K562 (cell line): ENCODE data around the gene HRNR. TPM values are rescaled to one million over a fixed set of nuclear protein-coding genes. Genes with fewer than 3 reads are reported as not detected.

Source experiments
- ATAC-seq: fragments of 200-7000 bp; cut with Tn5 transposase; 3 replicates; pipeline ENCODE4 v1.9.1; 2020; ENCODE audit warnings: moderate library complexity
- BruUV-seq: library from RNA; stranded (reverse); fragments of 400-500 nt; replicated peaks from 2 replicates; lab custom pipeline; 2021; lab: Mats Ljungman, UMichigan
- CTCF ChIA-PET: fragments of 300-600 bp; formaldehyde crosslinking; extraction: SDS; loops from one replicate; lab custom pipeline; 2021; ENCODE audit warnings: low intra/inter-chr PET ratio; lab: Yijun Ruan, JAX
- POLR2A ChIA-PET: fragments of 300-600, 350-650 bp; sonication (Branson Sonifier 250); formaldehyde crosslinking; extraction: SDS; loops from one replicate; lab custom pipeline; 2021; ENCODE audit warnings: antibody characterized with exemption, inconsistent platforms; lab: Yijun Ruan, JAX
- DNase-seq, 4 experiments: peaks; one replicate each; pipeline versions ENCODE4 v3.0.0 to v3.0.0-alpha.2; 2011 to 2018; ENCODE audit warnings: low spot score in 3 of 4, mixed read lengths in 3 of 4; ENCODE audit errors: extremely low read depth in 1 of 4
- FAIRE-seq: peaks from 2 replicates; lab custom pipeline; 2011; peaks lifted over from hg19 to GRCh38; lab: Jason Lieb, UNC
- H2AFZ ChIP-seq: 2 replicates; pipeline ENCODE4 v1.6.0; 2011; ENCODE audit warnings: low read depth, low read length, control low read depth, inconsistent platforms
- H3K27ac ChIP-seq: fragments of 200-600 bp; 3 replicates; pipeline ENCODE4 v1.8.0; 2011; ENCODE audit warnings: low read depth, mild to moderate bottlenecking, control low read depth, inconsistent platforms, low read length, moderate library complexity, mixed read lengths; ENCODE audit errors: extremely low read depth
- H3K27me3 ChIP-seq, 2 experiments: fragments of 300-600 bp in 1 of 2; 2 replicates in 1 of 2; 3 replicates in 1 of 2; pipeline versions ENCODE4 v1.6.0 to v1.8.0; 2011; ENCODE audit warnings: inconsistent platforms in 2 of 2, low read length in 2 of 2, mild to moderate bottlenecking in 1 of 2, mixed read lengths in 1 of 2, moderate library complexity in 1 of 2; ENCODE audit not compliant: control insufficient read depth in 2 of 2, insufficient read depth in 2 of 2
- H3K36me3 ChIP-seq: fragments of 300-600 bp; 3 replicates; pipeline ENCODE4 v1.8.0; 2011; ENCODE audit warnings: mild to moderate bottlenecking, low read length, inconsistent platforms; ENCODE audit not compliant: control insufficient read depth, insufficient read depth
- H3K4me1 ChIP-seq, 2 experiments: fragments of 200-600 bp in 1 of 2; replicated peaks in 1 of 2; 2 replicates in 1 of 2; 3 replicates in 1 of 2; pipeline versions ENCODE4 v1.5.1 to v1.8.0; 2011; ENCODE audit warnings: inconsistent platforms in 2 of 2, low read length in 2 of 2, mild to moderate bottlenecking in 1 of 2, mixed read lengths in 1 of 2, moderate library complexity in 1 of 2; ENCODE audit not compliant: control insufficient read depth in 2 of 2, insufficient read depth in 2 of 2
- H3K4me2 ChIP-seq: 2 replicates; pipeline ENCODE4 v1.6.1; 2011; ENCODE audit warnings: low read length, control low read depth, inconsistent platforms, mixed read lengths; ENCODE audit not compliant: insufficient read depth
- H3K4me3 ChIP-seq: fragments of 200-600 bp; sonication (generic), shearing (Covaris generic); 2 replicates; pipeline ENCODE4 v1.5.1; 2016; ENCODE audit warnings: control low read depth, inconsistent platforms
- H3K79me2 ChIP-seq: fragments of 200-600 bp; 3 replicates; pipeline ENCODE4 v1.8.0; 2011; ENCODE audit warnings: low read length, inconsistent platforms; ENCODE audit not compliant: control insufficient read depth, insufficient read depth
- H3K9ac ChIP-seq, 2 experiments: 2 replicates each; pipeline versions ENCODE4 v1.6.0 to v1.6.1; 2011; ENCODE audit warnings: low read depth in 2 of 2, low read length in 2 of 2, control low read depth in 1 of 2, inconsistent platforms in 1 of 2, mild to moderate bottlenecking in 1 of 2, mixed read lengths in 1 of 2; ENCODE audit not compliant: insufficient read depth in 1 of 2
- H3K9me1 ChIP-seq: one replicate; pipeline ENCODE4 v1.6.0; 2011; ENCODE audit warnings: inconsistent platforms, mild to moderate bottlenecking, low read length, moderate library complexity; ENCODE audit not compliant: control insufficient read depth, insufficient read depth
- H3K9me3 ChIP-seq: replicated peaks from 2 replicates; pipeline ENCODE4 v1.5.1; 2011; ENCODE audit warnings: low read depth, low read length, inconsistent platforms; ENCODE audit not compliant: control insufficient read depth, insufficient read depth
- H4K20me1 ChIP-seq: replicated peaks from 2 replicates; pipeline ENCODE4 v1.6.1; 2011; ENCODE audit warnings: low read length, inconsistent platforms, mixed read lengths; ENCODE audit not compliant: control insufficient read depth, insufficient read depth
- CBX3 ChIP-seq, 2 experiments: IDR thresholded peaks; 1 replicate in 1 of 2; 2 replicates in 1 of 2; pipeline ENCODE4 v1.6.1; 2012; ENCODE audit warnings: inconsistent platforms in 2 of 2, low read length in 2 of 2, borderline replicate concordance in 1 of 2, control low read depth in 1 of 2
- DACH1 ChIP-seq: fragments of 450-650 bp; IDR thresholded peaks from 2 replicates; pipeline ENCODE4 v1.6.1; 2018; ENCODE audit not compliant: partially characterized antibody
- GTF2F1 ChIP-seq: IDR thresholded peaks from 2 replicates; pipeline ENCODE4 v1.6.1; 2011; ENCODE audit warnings: low read depth, low read length, improper control_type of control experiment
- POLR2A ChIP-seq: fragments of 450-650 bp; conservative IDR thresholded peaks from 2 replicates; pipeline ENCODE4 v1.6.1; 2016
- POLR2G ChIP-seq: fragments of 200-400 bp; formaldehyde crosslinking; IDR thresholded peaks from 2 replicates; pipeline ENCODE4 v1.6.1; 2017; ENCODE audit warnings: low read depth, mild to moderate bottlenecking, antibody characterized with exemption, low read length, moderate library complexity
- RBM17 ChIP-seq: fragments of 200-400 bp; formaldehyde crosslinking; IDR thresholded peaks from 2 replicates; pipeline ENCODE4 v1.6.1; 2017; ENCODE audit warnings: low read depth, mild to moderate bottlenecking, low read length, borderline replicate concordance
- SIRT6 ChIP-seq: IDR thresholded peaks from one replicate; pipeline ENCODE4 v1.6.1; 2012; ENCODE audit warnings: low read depth, mild to moderate bottlenecking, control low read depth, inconsistent platforms, low read length, moderate library complexity
- SNIP1 ChIP-seq: fragments of 450-650 bp; IDR thresholded peaks from 2 replicates; pipeline ENCODE4 v1.7.1; 2017; ENCODE audit warnings: low read depth, mild to moderate bottlenecking
- XRCC4 ChIP-seq: IDR thresholded peaks from one replicate; pipeline ENCODE4 v1.6.1; 2011; ENCODE audit not compliant: insufficient read depth, insufficient read length; ENCODE audit errors: extremely low read depth
- ZNF274 ChIP-seq: IDR thresholded peaks from 2 replicates; pipeline ENCODE4 v1.6.1; 2011; ENCODE audit warnings: low read depth, mild to moderate bottlenecking, low read length, moderate library complexity, borderline replicate concordance
- in situ Hi-C: fragments of 300-500 bp; cut with MboI; formaldehyde crosslinking; loops from 4 replicates; pipeline ENCODE4 v1.15.0; 2018; ENCODE audit warnings: inconsistent platforms, mixed read lengths
- intact Hi-C: fragments of 100-400 bp; cut with micrococcal nuclease; formaldehyde crosslinking; loops from 2 replicates; pipeline ENCODE4 v1.14.2; 2022
- polyA plus RNA-seq, 8 experiments: library from polyadenylated mRNA; depleted of rRNA in 4 of 8; stranded (reverse) in 5 of 8; unstranded in 3 of 8; fragments of >200 nt; fragmentation: Nextera tagmentation in 2 of 8; fragmentation: Illumina TruSeq in 1 of 8; extraction: Ambion mirVana in 2 of 8; extraction: Trizol in 1 of 8; gene quantifications; 2 replicates each; pipeline versions ENCODE4 v1.2.1 to v1.2.3, GENCODE V29; 2011 to 2014; ENCODE audit warnings: inconsistent platforms in 1 of 8, missing spikeins in 1 of 8
- total RNA-seq, 7 experiments: library from RNA; depleted of rRNA in 6 of 7; stranded (reverse); fragments of >200 nt in 6 of 7; fragmentation: Illumina TruSeq in 2 of 7; extraction: Trizol in 2 of 7; gene quantifications; 2 replicates each; pipeline versions ENCODE4 v1.2.1 to v1.2.3, GENCODE V29; 2011 to 2021; ENCODE audit warnings: low replicate concordance in 1 of 7
- TF ChIP-seq, protein P1 (sequence below): fragments of 250-450 bp; sonication (Bioruptor Pico); IDR thresholded peaks from 2 replicates; pipeline ENCODE4 v1.5.0; 2021

The HRNR gene
- total and polyA plus RNA-seq, 9 of the 15 experiments (the other 6 are each of a cell fraction or from before 2014, with no cell fraction given): not detected

DNA sequence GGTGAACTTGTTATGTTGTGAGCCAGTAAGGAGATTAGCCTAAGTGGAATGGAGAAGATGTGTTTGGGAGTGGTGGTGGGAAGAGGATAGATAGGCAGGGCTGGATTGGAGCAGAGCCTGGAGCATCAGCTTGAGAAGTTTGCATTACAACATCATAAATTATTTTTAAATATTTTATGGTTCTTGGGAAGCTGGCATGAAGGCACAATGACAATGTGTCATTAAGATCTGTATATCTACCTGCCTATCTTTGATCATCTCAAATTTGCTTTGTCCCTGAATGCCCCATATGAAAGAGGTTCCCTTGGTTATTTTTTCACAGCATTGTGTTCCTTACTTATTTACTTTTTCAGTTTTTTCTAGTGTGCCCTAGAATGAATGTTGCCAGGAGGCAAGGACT, 32.3 kb downstream of the HRNR start:
- intact Hi-C loops (no loop called here), in situ Hi-C loops (loop anchor here (5.0 kb wide), 1 partner anchor 251 kb away; no protein-coding TSS in a partner anchor)
- no peaks in the 10 kb centered on the region for H3K36me3 ChIP-seq
- H2AFZ ChIP-seq: no peak overlapping the region
- no peaks in the 10 kb centered on the region for H3K9me3 ChIP-seq
- BruUV-seq: no TSS peak
- H3K9ac ChIP-seq: no peak overlapping the region
- H3K4me1 ChIP-seq: peaks cover 0 to 8% of the 10 kb centered on the region in 2 experiments; a peak in 1 of 5 replicates
- H4K20me1 ChIP-seq: no peaks in the 10 kb centered on the region
- no peaks in the 10 kb centered on the region for H3K79me2 ChIP-seq
- no peak overlapping the region for H3K27ac ChIP-seq
- DNase-seq (no peak), ATAC-seq (no peak), FAIRE-seq (no peak)
- no peaks in the 10 kb centered on the region for H3K27me3 ChIP-seq
- H3K9me1 ChIP-seq: no peaks in the 10 kb centered on the region
- H3K4me3 ChIP-seq: no peak overlapping the region
- TF ChIP-seq CBX3 (IDR thresholded peaks at IDR 0.05; ENCODE audit: borderline replicate concordance in 1 of 2, low read length in 2 of 2) (no peak), SIRT6 (no peak), XRCC4 (no peak), SNIP1 (no peak), POLR2G (no peak), POLR2A (no peak), RBM17 (no peak), DACH1 (no peak), GTF2F1 (no peak), ZNF274 (no peak)
- TF ChIP-seq, protein P1, sequence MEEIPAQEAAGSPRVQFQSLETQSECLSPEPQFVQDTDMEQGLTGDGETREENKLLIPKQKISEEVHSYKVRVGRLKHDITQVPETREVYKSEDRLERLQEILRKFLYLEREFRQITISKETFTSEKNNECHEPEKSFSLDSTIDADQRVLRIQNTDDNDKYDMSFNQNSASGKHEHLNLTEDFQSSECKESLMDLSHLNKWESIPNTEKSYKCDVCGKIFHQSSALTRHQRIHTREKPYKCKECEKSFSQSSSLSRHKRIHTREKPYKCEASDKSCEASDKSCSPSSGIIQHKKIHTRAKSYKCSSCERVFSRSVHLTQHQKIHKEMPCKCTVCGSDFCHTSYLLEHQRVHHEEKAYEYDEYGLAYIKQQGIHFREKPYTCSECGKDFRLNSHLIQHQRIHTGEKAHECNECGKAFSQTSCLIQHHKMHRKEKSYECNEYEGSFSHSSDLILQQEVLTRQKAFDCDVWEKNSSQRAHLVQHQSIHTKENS (CRISPR knock-in tag): no peak
- no peak overlapping the region for H3K4me2 ChIP-seq
- ChIA-PET CTCF (no interaction called here), POLR2A (no interaction called here)
